ENCODE results near the gene PHF21A. TPM values are rescaled to one million over a fixed set of nuclear protein-coding genes. Genes with fewer than 3 reads are reported as not detected.
A peak's percentile ranks its signal among the peaks of the same experiment; 100 is the strongest.

PHF21A gene
- total RNA-seq, 1 donor from 2014 or later = 69.3 TPM

- H3K27ac Mint-ChIP-seq (ENCODE audit: unreplicated experiment) = no peak overlapping the region
- TF ChIP-seq, protein P1, sequence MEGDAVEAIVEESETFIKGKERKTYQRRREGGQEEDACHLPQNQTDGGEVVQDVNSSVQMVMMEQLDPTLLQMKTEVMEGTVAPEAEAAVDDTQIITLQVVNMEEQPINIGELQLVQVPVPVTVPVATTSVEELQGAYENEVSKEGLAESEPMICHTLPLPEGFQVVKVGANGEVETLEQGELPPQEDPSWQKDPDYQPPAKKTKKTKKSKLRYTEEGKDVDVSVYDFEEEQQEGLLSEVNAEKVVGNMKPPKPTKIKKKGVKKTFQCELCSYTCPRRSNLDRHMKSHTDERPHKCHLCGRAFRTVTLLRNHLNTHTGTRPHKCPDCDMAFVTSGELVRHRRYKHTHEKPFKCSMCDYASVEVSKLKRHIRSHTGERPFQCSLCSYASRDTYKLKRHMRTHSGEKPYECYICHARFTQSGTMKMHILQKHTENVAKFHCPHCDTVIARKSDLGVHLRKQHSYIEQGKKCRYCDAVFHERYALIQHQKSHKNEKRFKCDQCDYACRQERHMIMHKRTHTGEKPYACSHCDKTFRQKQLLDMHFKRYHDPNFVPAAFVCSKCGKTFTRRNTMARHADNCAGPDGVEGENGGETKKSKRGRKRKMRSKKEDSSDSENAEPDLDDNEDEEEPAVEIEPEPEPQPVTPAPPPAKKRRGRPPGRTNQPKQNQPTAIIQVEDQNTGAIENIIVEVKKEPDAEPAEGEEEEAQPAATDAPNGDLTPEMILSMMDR (IDR thresholded peaks at IDR 0.05; ENCODE audit: insufficient read depth, low read depth, low read length) = peak; percentile 83
- no peak for TF ChIP-seq EZH2 (IDR thresholded peaks at IDR 0.05; ENCODE audit: insufficient read depth, low read length)
- H3K36me3 Mint-ChIP-seq (ENCODE audit: low read depth, unreplicated experiment) = no peaks in the 10 kb centered on the region
- H3K27me3 ChIP-seq (ENCODE audit: insufficient read depth, low read length) = no peaks in the 10 kb centered on the region
- H4K20me1 ChIP-seq (ENCODE audit: insufficient read depth, low read length) = peaks cover 20% of the 10 kb centered on the region
- H3K9me3 Mint-ChIP-seq (ENCODE audit: unreplicated experiment) = no peaks in the 10 kb centered on the region
- no peak overlapping the region for H3K4me3 Mint-ChIP-seq (ENCODE audit: unreplicated experiment)
- H3K36me3 ChIP-seq (ENCODE audit: insufficient read depth, low read length) = no peaks in the 10 kb centered on the region
- H3K9ac ChIP-seq (ENCODE audit: low read length) = no peak overlapping the region
- no peak overlapping the region for H3K27ac ChIP-seq (ENCODE audit: low read depth, low read length)
- DNase-seq (ENCODE audit: low read depth) (peak; percentile 49), FAIRE-seq (peak; percentile 29)
- H3K4me2 ChIP-seq (ENCODE audit: low read length) = no peak overlapping the region
- no peaks in the 10 kb centered on the region for H3K79me2 ChIP-seq (ENCODE audit: insufficient read depth, low read length)
- no peak overlapping the region for H2AFZ ChIP-seq (ENCODE audit: low read depth, low read length)
- no peaks in the 10 kb centered on the region for H3K27me3 Mint-ChIP-seq (ENCODE audit: low read depth, unreplicated experiment)
- H3K4me3 ChIP-seq (ENCODE audit: insufficient read depth, low read depth, low read length) = no peak overlapping the region
- H3K4me1 Mint-ChIP-seq (ENCODE audit: low read depth, unreplicated experiment) = peaks cover 11% of the 10 kb centered on the region
- H3K4me1 ChIP-seq (ENCODE audit: insufficient read depth, low read length) = no peaks in the 10 kb centered on the region
- no peaks in the 10 kb centered on the region for H3K9me3 ChIP-seq (ENCODE audit: insufficient read depth, low read depth, low read length)
Observed at GRCh38 chr11:46006418-46007070, 114.7 kb downstream of the PHF21A start.

DNA sequence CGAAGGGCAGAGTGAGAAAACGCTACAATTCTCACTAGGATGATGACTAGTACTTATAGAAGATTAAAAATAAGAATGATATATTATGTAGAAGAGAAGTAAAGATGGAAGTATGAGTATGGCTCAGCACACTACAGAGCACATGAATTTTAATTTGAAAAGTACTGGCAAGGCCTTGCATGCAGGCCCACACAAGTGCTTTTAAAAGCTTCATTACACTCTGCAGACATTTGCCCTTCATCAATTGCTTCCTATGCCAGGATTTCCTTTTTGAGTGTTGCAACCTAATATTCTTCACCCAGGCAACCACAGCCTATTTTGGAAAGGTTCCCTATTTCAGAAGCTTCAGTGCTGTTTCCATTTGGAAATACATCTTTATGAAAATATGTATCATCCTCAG lies 117.7 kb downstream of the PHF21A start:
- H3K9me3 Mint-ChIP-seq (ENCODE audit: unreplicated experiment) = no peaks in the 10 kb centered on the region
- no peaks in the 10 kb centered on the region for H3K27me3 ChIP-seq (ENCODE audit: insufficient read depth, low read length)
- H3K4me1 ChIP-seq (ENCODE audit: insufficient read depth, low read length) = peaks cover 7% of the 10 kb centered on the region
- no peak overlapping the region for H3K4me3 Mint-ChIP-seq (ENCODE audit: unreplicated experiment)
- TF ChIP-seq, protein P1 (IDR thresholded peaks at IDR 0.05; ENCODE audit: insufficient read depth, low read depth, low read length) = no peak
- no peak for TF ChIP-seq EZH2 (IDR thresholded peaks at IDR 0.05; ENCODE audit: insufficient read depth, low read length)
- H3K27me3 Mint-ChIP-seq (ENCODE audit: low read depth, unreplicated experiment) = no peaks in the 10 kb centered on the region
- no peak overlapping the region for H2AFZ ChIP-seq (ENCODE audit: low read depth, low read length)
- no peak overlapping the region for H3K27ac Mint-ChIP-seq (ENCODE audit: unreplicated experiment)
- no peak overlapping the region for H3K27ac ChIP-seq (ENCODE audit: low read depth, low read length)
- H3K36me3 ChIP-seq (ENCODE audit: insufficient read depth, low read length) = no peaks in the 10 kb centered on the region
- H3K4me1 Mint-ChIP-seq (ENCODE audit: low read depth, unreplicated experiment) = peaks cover 17% of the 10 kb centered on the region
- DNase-seq (ENCODE audit: low read depth) (no peak), FAIRE-seq (no peak)
- no peak overlapping the region for H3K9ac ChIP-seq (ENCODE audit: low read length)
- no peak overlapping the region for H3K4me2 ChIP-seq (ENCODE audit: low read length)
- no peak overlapping the region for H3K4me3 ChIP-seq (ENCODE audit: insufficient read depth, low read depth, low read length)
- H4K20me1 ChIP-seq (ENCODE audit: insufficient read depth, low read length) = peaks cover 7% of the 10 kb centered on the region
- H3K79me2 ChIP-seq (ENCODE audit: insufficient read depth, low read length) = no peaks in the 10 kb centered on the region
- no peaks in the 10 kb centered on the region for H3K9me3 ChIP-seq (ENCODE audit: insufficient read depth, low read depth, low read length)
- H3K36me3 Mint-ChIP-seq (ENCODE audit: low read depth, unreplicated experiment) = no peaks in the 10 kb centered on the region

DNA sequence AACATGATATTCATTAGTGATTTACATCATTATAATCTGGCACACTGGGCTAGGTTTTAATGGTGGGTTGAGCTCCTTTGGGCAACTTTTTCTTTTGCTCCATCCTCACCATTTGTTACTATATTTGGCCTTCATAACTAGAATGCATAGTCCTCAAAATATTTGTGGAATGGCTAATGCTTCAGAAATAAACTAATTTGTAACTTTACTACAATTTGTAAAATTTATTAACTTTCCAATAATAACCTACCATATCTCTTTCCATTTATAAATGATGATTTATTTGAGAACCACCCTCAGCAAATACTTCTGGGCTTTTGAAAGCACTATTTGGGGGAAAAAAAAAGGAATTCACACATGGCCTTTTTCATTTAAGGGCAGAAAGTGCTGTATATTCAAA lies 119.1 kb downstream of the PHF21A start:
- Mint-ChIP-seq H3K27me3 (ENCODE audit: low read depth, unreplicated experiment) (no peaks in the 10 kb centered on the region), H3K27ac (ENCODE audit: unreplicated experiment) (no peak overlapping the region), H3K4me3 (ENCODE audit: unreplicated experiment) (no peak overlapping the region), H3K9me3 (ENCODE audit: unreplicated experiment) (no peaks in the 10 kb centered on the region), H3K4me1 (ENCODE audit: low read depth, unreplicated experiment) (peaks cover 22% of the 10 kb centered on the region), H3K36me3 (ENCODE audit: low read depth, unreplicated experiment) (no peaks in the 10 kb centered on the region)
- H3K4me1 ChIP-seq (ENCODE audit: insufficient read depth, low read length) = peaks cover 7% of the 10 kb centered on the region
- no peak for TF ChIP-seq EZH2 (IDR thresholded peaks at IDR 0.05; ENCODE audit: insufficient read depth, low read length)
- TF ChIP-seq, protein P1 (IDR thresholded peaks at IDR 0.05; ENCODE audit: insufficient read depth, low read depth, low read length) = no peak
- no peaks in the 10 kb centered on the region for H3K36me3 ChIP-seq (ENCODE audit: insufficient read depth, low read length)
- no peak overlapping the region for H3K4me2 ChIP-seq (ENCODE audit: low read length)
- no peak overlapping the region for H3K4me3 ChIP-seq (ENCODE audit: insufficient read depth, low read depth, low read length)
- H3K9ac ChIP-seq (ENCODE audit: low read length) = no peak overlapping the region
- no peaks in the 10 kb centered on the region for H3K27me3 ChIP-seq (ENCODE audit: insufficient read depth, low read length)
- no peaks in the 10 kb centered on the region for H3K79me2 ChIP-seq (ENCODE audit: insufficient read depth, low read length)
- H4K20me1 ChIP-seq (ENCODE audit: insufficient read depth, low read length) = peaks cover 16% of the 10 kb centered on the region
- H3K9me3 ChIP-seq (ENCODE audit: insufficient read depth, low read depth, low read length) = no peaks in the 10 kb centered on the region
- peak overlapping the region; percentile 6 for H3K27ac ChIP-seq (ENCODE audit: low read depth, low read length)
- no peak overlapping the region for H2AFZ ChIP-seq (ENCODE audit: low read depth, low read length)
- no peak for DNase-seq (ENCODE audit: low read depth)
- FAIRE-seq = no peak

Data from astrocyte (in vitro differentiated cells and primary cell).